NCI-H1048 (cell line): ENCODE results near the gene RBPMS2.

Experiments
- DNase-seq: peaks from one replicate; lab custom pipeline; 2025; lab: John Stamatoyannopoulos, UW

Gene RBPMS2

DNA sequence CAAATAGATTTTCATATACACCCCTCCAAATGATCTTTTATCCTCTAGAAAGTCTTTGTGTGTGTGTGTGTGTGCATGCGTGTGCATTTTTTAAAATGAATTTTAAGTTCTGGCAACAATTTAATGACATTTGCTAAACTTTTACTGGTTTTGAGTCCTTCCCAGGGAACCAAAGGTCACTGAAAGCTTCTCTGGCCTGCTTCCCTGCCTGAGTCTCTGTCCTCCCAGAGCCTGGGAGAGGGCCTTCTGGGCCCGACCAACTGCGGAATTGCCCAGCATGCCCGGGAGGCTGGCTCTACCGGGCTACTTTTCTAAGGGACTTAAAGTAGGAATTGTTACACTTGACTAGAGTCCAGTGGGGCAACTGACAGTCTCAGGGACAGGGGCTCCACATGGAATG, 7.4 kb upstream of the RBPMS2 start:
- DNase-seq, result no peak

DNA sequence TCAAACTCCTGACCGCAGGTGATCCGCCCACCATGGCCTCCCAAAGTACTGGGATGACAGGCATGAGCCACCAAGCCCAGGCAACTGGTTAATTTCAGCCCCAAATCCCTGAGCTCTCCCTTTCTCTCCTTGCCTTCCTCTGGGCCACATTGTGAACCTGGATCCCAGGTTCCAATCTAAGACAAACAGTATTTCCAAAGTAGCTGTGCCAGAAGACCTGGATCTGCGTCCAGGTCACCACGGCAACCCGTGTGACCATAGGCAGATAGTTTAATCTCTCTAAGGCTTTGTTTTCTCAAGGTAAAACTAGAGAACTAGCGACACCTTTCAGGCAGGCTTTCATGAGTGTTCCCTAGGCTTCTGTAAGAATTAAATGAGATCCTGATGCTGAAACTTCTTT, 5.9 kb upstream of the RBPMS2 start:
- DNase-seq, result no peak

DNA sequence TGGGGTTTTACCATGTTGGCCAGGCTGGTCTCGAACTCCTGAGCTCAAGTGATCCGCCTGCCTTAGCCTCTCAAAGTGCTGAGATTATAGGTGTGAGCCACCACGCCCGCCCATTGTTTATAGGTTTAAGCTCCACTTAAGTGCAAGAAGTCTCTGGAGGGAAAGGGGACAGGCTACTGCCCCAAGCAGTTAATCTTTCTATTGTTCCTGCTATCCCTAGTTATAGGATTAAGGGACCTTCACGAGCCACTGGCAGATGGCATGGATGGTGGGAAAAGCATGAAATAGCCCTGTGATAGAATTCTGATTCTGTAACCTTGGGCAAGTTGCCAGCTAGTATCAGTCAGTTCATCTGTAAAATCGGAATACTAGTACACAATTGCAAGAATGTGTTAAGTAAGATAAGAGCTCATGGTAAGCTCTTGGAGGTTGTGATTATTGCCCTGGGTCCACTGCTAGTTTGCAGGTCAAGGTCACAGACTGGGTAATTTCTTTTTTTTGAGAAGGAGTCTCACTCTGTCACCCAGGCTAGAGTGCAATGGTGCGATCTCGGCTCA, 5.3 kb upstream of the RBPMS2 start:
- no peak for DNase-seq

DNA sequence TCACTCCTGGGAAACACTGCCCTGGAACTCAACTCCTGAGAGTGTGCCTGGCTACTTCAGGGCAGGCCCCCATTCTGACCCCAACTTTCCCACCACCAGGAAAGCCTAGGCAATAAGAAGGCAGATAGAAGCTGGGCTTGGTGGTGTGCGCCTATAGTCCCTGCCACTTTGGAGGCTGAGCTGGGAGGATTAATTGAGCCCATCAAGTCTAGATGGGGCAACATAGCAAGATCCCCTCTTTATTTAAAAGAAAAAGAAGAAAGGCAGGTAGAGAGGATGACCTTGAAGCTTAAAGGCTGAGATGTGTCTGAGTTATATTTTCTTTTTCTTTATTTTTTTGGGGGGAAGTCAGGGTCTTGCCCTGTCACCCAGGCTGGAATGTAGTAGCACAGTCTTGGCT, 4.2 kb upstream of the RBPMS2 start:
- no peak for DNase-seq

DNA sequence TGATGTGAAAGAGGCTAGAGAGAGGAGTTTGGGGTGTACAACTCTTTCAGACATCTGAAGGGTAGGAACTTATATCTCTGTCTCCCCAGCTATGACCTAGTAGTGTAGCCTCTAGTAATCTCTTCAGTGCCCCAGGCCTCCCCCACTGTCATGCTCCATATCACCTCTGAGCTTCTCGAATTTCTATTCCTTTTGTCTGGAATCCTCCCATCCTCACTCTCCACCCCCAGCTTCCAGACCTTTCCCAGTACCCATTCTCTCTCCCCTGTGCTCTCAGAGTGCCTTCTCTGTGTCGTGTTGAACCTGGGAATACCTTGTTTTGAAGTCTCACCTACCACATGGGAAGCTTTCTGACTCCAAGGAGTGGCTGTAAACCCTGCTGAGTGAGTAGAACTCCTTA, 3.6 kb upstream of the RBPMS2 start:
- DNase-seq, result no peak

DNA sequence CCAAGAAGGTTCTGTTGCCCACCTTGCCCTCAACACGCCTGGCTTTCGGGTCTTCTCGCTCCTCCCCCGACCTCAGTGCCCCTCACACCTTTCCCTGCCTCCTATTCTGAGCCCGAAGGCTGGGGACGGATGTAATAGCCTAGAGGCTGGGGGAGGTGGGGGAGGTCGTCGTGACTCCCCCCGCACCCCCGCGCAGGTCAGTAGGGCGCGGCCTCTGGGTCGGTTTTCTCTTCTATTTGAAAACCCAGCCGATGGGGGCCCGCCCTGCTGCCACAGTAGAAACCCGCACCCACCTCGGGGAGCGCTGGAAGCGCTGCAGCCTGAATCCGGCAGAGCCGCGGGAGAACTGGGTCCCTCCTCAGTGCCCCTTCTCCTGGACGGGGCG, 1.0 kb upstream of the RBPMS2 start:
- no peak for DNase-seq

DNA sequence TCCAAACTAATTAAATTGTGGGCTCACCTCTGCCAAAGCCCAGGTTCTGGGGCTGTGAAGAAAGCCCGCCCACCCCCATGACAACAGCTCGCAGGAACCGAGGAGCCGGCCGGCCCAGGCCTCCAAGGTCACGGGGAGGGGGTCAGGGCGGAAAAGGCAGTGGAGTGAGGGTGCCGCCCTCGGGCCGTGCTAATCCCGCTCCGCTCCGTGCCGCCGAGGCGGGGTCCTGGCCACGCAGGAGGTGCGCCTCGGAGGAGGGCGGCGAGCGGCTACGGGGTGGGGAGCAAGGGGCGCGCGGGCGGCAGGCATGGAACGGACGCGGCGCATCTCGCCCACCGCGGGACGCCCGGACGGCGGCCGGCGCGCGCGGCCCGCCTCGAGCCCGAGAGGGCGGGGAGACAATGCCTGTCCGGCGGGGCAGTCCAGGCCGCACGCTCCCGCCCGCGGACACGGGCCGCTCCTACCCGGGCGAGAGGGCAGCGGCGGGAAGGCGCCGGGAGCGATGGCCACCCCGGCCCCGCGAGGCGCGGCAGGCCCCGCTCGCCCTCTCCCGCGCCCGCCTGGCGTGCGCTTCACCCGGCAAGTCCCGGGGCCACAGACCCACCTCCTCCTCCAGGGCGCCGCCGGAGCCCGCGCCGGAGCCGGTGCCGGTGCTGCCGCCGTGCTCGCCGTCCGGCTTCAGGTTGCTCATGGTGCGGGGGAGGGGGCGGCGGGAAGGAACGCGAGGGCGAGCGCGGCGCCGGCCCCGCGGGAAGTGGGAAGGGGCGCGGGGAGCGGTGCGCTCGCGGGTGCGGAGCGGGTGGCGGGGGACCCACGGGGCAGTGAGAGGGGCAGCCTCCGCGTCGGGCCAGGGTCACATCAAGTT, 528 bp downstream of the RBPMS2 start:
- DNase-seq, result no peak

DNA sequence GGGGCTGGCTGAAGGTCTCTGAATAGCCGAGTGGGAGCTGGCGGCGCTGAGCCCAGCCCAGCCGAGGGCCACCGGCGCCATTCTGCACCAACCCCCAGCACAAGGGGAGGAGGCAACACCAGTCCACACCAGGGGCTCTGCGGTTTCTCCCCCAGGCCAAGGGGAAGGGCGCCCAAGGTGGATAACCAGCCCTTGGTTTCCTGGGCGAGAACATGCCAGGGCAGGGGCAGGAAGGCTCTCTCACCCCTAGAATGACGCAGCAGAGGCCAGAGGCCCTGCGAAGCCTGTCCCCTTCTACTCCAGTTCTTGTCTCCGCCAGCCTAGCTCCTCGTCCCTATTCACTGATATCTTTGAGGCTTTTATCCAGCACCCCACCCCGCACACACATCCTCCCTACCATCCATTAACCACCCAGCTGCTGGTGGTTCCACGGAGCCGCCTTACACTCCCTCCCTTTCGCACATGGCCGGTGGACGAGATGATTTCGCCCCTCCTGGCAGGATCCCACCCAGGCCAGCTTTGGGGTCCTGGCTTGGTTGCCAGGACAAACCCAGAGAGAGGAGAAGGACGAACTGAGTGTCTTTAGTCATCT, 1.3 kb downstream of the RBPMS2 start:
- DNase-seq, result no peak

DNA sequence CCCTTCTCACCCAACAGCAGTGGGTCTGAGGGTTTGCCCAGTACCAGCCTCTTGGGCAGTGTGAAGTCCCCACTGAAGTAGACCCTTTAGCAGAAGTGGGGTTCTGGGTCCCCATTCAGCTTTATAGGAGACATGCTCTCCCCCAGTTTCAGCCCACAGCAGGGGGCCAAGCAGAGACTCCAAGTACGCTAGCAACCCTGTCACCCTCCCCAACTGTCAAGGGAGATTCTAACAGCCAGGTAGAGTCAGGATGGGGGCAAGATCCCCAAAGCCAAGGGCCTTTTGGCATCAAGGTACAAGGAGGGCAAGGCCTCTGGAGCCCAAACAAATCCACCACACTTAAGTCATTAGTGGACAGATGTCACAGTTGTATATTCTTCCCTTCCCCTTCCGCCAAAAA, 1.8 kb downstream of the RBPMS2 start:
- no peak for DNase-seq

DNA sequence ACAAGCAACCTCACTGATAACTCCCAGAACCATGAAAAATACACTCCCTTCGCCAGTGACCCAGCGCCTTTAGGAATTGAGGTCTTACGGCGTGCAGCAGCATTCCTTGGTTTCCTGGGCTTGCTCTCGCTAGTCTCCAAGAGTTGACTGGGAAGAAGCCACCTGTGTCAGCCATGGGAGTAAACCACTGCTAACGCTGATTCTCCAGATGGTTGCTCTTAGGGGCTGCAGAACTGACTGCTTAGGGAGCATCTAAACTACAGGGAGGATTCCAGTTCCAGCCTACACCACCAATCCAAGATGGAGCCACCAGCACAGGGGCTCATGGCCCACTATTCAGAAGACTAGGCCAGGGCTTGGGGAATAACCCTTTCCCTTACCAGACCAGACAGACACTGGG, 2.4 kb downstream of the RBPMS2 start:
- no peak for DNase-seq

DNA sequence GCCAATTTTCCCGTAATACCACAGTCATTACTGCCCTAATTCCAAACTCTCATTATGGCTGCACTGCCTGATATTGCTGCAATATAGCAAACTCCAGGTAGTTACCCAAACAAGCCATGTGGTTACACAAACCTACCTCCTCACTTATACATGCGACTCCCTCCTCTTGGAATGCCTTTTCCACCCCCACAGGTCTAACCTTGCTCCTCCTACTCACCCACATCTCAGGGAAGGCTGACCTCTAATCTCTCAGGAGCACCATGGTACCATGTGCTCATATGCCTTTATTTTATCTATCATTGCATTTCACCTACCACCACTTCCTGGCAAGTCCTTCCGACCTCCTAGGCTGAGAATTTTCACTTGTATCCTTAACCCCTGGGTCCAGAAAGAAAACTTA, 2.9 kb downstream of the RBPMS2 start:
- no peak for DNase-seq

DNA sequence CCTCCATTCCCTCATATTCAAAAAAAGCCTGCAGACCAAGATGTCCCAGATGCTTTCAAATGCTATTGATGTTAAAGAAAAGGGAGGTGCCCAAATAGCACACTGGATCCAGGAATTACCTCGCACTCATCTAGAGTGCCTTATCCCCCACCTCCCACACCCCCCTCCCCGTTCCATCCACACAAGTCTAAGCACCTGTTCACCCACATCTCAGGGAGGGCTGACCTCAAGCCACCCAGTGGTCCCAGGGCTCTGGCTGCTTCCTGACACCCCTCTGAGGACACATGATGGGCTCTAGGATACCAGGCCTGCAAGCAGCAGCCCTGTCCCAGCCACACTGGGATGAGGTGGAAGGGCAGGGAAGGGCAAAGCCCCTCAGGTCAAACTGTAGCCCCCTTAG, 4.8 kb downstream of the RBPMS2 start:
- DNase-seq, result no peak

DNA sequence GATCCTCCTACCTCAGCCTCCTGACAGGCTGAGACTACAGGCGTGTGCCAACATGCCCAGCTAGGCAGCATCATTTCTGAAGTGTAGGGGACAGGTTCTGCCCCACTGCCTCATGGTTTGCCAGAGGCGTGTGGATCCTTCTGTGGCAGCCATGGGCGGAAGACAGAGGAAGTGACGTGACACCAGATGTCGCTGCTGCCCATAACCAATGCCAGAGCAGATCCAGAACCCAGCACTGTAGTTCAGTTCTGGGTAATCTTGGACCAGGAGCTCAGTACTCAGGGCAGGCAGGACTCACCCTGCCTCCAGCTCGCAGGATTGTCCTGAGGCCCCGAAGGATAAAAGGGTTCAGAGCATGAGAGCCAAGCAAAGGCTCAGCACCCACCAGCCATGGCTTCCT, 8.2 kb downstream of the RBPMS2 start:
- DNase-seq, result no peak

DNA sequence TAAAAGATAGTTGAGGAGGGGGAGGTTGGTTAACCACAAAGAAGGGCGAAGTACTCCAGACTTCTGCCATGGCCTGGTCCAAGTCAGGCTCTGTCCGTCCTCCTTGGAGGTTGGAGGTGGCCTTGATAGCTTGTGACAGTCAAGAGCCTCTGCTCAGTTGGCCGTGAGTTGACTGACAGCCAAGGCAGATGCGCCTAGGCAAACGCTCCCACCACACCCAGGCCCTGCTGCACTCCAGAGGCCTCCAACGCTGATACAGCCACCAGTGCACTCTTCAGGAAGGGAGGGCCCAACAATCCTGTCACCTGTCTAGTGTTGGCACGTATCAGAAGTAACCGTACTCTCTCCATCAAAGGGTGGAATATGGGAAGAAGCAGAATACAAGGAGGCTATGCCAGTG, 9.3 kb downstream of the RBPMS2 start:
- no peak for DNase-seq

DNA sequence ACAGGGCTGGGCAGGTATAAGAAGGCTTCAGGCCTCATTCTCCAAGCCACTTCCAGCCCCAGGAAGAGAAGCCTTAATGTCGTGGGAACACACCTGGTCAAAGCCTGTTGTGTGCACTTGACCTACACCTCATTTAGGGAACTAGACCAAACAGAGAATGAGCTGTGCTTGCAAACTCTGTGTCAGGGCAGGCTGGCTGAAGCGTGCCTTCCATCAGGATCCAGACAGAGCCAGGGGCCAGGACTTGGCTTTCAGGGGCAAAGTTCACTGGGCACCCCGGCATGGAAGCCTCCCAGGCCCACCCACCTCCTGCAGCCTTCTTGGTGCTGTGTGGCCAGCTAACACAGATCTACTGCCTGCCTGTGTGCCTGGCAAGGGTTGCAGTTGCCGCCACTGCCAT, 11.5 kb downstream of the RBPMS2 start:
- DNase-seq, result no peak

DNA sequence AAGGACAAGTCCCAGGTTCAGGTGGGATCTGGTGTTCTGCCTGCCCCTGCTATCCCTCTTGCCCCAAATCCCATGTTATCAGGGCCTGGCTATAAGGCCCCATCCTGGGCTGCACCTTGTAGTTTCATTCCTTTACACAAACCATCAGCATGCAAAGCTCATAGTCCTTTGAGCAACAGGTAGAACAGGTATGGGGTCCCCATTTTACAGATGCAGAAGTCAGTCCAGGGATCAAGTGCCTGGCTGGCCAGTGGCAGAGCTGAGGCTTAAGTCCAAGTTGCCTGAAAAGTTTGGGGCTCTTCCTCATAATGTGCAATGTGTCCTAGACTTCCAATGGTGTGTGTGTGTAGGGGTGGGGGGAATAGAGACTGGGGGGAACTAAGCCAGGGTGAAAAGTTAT, 11.9 kb downstream of the RBPMS2 start:
- no peak for DNase-seq

DNA sequence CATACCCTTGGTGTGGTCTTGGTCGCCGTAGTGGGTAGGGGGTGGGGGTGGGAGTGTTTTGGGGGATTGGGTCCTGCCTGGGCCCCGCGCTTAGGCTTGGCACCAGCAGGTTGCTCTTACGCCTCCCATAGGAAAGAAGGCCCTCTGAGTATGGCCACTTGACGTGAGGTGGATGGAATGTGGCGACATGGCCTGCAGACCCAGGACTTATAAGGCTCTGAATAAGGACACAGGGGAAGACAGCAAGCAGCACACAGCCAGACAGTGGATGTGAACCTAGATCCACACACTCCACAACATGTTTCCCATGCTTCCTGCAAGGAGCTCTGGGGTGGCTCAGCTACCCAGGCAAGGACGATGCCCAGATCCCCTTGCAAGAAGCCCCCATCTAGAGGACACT, 12.4 kb downstream of the RBPMS2 start:
- no peak for DNase-seq

DNA sequence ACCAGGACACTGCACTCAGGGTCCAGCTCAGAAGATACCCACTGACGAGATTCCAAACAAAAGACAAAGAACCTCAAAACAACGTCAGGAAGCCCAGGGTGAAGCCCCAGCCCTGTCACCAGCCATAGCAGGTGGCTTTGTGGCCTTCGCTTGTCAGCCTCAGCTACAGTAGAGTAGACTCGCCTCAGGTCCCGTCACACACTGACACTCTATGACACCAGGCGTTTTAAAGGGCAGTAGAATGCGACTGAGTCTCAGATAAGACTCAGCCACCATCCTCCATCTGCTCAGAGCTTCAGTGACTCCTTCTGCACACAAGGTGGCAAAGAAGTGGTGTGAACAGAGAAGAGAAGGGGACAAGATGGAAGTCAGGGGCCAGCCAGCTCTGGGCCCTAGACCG, 12.8 kb downstream of the RBPMS2 start:
- DNase-seq, result no peak

DNA sequence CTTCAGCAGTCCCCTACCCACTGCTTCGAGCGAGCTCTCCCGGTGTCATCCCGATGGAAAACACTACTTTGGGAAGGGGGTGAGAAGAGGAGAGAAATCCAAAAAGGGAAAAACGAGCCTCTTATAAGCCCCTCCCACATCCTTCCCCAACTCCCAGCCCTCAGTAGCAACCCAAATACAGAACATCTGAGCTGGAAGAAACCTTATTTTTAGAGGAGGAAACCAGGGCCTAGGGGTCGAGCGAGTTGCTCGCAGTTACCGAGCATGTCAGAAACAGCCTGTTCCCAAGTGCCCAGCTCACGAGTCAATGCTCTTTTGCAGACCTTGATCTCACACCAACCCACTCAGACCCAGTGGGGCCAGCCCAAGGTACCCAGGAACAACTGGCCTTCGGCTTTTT, 14.2 kb downstream of the RBPMS2 start:
- DNase-seq, result no peak

DNA sequence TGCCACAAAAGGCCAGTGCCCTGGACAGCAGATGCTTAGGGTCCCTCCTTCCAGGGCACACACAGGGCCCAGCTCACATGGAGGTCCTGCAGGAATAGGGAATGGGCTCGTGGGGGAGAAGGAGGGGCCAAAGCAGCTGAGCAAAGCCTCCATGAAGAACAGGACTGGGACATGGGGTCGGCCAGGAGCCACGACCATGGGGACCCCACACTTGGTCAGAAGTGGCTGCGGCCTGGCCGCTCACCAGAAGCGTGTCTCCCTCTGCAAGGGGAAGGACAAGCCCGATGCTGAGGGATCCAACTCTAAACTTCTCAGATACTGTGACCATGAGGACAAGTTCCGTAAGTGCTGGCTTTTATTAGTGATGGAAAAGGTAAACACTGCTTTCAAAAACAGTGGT, 15.3 kb downstream of the RBPMS2 start:
- no peak for DNase-seq

DNA sequence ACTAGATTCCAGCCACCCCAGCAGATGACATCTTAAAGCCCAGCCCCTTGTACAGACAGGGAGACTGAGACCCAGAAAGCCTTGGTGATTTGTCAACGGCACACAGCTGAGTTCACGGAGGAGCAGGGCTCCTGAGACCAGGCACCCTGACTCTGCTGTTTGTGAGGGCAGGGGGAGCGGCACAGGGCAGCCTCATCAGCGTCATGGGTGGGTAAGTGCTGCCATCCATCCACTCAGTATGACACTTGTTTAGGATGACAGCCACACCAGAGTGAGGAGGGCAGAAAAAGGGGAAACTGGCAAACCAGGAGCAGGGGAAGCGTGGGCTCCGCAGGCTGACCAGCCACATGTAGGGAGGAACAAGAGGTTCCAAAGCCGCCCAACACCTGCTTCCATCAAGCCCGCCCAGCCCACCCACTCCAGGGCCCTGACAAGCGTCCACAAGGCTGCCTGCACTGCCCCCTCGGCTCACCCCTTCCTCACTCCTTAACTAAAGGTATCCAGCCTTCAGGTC, 19.9 kb downstream of the RBPMS2 start:
- DNase-seq, result no peak

DNA sequence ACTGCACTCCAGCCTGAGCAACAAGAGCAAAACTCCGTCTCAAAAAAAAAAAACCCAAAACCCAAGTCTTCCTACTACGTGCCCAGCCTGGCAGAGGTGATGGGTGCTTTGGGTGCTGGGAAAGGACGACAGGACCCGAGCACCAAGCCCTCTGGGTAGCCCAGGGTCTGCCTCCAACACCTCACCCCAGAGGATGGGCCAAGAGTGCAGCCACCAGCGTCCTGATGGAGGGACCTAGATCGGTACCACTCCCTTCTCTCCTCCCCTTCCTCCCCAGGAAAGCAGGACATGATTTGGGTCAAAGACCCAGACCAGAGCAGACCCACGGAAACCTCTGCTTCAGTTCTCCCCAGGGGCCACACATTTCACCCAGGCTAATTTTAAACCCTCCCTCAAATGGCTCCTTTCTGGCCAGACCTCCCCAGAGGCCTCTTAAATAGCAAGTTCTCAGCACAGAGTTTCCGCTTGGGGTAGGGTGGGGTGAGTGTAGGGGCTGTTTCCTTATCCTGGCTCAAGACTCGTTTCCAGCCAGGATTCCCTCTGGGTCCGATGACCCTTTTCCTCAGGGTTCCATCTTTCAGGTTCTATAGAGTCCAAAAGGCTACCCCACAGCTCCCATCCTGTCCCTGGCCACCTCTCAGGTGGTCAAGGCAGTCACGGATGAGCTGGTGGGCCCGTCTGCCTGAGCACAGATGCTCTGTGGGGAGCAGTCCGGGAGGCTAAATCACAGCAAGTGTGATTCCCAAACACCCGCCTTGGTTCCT, 20.5 kb downstream of the RBPMS2 start:
- no peak for DNase-seq
